HepG2 (cell line): ENCODE data around the gene CAMK4.

Experiments used
- ARNT2 ChIP-seq: sonication (generic); formaldehyde crosslinking; IDR thresholded peaks from 2 replicates; pipeline ENCODE4 v1.8.0; 2022; ENCODE audit warnings: mild to moderate bottlenecking, low read depth, missing genetic modification reagents, moderate library complexity
- HNF1B ChIP-seq: sonication (generic); formaldehyde crosslinking; IDR thresholded peaks from 2 replicates; pipeline ENCODE4 v1.5.1; 2020; ENCODE audit warnings: mild to moderate bottlenecking, moderate library complexity, missing genetic modification reagents
- ISL2 ChIP-seq: sonication (generic); formaldehyde crosslinking; IDR thresholded peaks from 2 replicates; pipeline ENCODE4 v1.5.0; 2020; ENCODE audit warnings: missing genetic modification reagents
- MAX ChIP-seq: IDR thresholded peaks from 2 replicates; pipeline ENCODE4 v1.6.1; 2012; ENCODE audit warnings: inconsistent platforms
- NR1H2 ChIP-seq: sonication (generic); formaldehyde crosslinking; IDR thresholded peaks from 2 replicates; pipeline ENCODE4 v1.8.1; 2022; ENCODE audit warnings: low read depth, missing genetic modification reagents, borderline replicate concordance
- SP2 ChIP-seq: sonication (generic); formaldehyde crosslinking; IDR thresholded peaks from 2 replicates; pipeline ENCODE4 v1.5.1; 2020; ENCODE audit warnings: mild to moderate bottlenecking, missing genetic modification reagents
- YY1 ChIP-seq: IDR thresholded peaks from 2 replicates; pipeline ENCODE4 v1.6.1; 2011; ENCODE audit warnings: low read length, low read depth, moderate library complexity, mild to moderate bottlenecking; ENCODE audit not compliant: insufficient read depth, insufficient replicate concordance
- ZNF510 ChIP-seq: sonication (generic); formaldehyde crosslinking; IDR thresholded peaks from 2 replicates; pipeline ENCODE4 v1.4.0; 2020; ENCODE audit warnings: low read depth, mild to moderate bottlenecking, missing genetic modification reagents
- ZNF776 ChIP-seq: sonication (generic); formaldehyde crosslinking; IDR thresholded peaks from 2 replicates; pipeline ENCODE4 v1.4.0; 2020; ENCODE audit warnings: mild to moderate bottlenecking, missing genetic modification reagents
- TF ChIP-seq, protein P1 (sequence below): sonication (generic); formaldehyde crosslinking; IDR thresholded peaks from 2 replicates; pipeline ENCODE4 v1.4.0; 2020; ENCODE audit warnings: mild to moderate bottlenecking, missing genetic modification reagents, borderline replicate concordance

DNA sequence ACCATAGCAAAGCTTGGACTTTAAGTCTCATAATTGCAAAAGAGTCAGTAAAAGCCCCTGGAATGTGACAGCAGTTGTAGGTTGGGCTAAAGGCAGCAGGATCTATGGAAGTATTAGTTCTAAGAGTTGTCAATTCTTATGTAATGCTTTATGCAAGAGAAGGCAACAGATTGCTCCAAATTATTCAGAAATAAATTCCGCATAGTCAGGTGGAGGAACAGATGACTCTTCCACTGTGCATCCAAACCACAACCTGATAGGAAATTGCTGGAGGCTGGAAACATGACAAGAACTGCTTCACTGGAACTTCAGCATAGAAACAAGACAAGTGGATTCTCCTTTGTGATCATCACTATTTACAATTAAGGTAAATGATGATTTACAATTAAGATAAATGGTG is 187.1 kb downstream of the CAMK4 start:
- TF ChIP-seq ZNF776 (CRISPR knock-in tag): no peak
- no peak for TF ChIP-seq ARNT2
- no peak for TF ChIP-seq YY1
- no peak for TF ChIP-seq MAX
- TF ChIP-seq HNF1B (CRISPR knock-in tag): no peak
- no peak for TF ChIP-seq SP2 (CRISPR knock-in tag)
- TF ChIP-seq NR1H2 (CRISPR knock-in tag): no peak
- TF ChIP-seq ZNF510 (CRISPR knock-in tag): no peak
- TF ChIP-seq, protein P1, sequence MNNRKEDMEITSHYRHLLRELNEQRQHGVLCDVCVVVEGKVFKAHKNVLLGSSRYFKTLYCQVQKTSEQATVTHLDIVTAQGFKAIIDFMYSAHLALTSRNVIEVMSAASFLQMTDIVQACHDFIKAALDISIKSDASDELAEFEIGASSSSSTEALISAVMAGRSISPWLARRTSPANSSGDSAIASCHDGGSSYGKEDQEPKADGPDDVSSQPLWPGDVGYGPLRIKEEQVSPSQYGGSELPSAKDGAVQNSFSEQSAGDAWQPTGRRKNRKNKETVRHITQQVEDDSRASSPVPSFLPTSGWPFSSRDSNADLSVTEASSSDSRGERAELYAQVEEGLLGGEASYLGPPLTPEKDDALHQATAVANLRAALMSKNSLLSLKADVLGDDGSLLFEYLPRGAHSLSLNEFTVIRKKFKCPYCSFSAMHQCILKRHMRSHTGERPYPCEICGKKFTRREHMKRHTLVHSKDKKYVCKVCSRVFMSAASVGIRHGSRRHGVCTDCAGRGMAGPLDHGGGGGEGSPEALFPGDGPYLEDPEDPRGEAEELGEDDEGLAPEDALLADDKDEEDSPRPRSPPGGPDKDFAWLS (CRISPR knock-in tag): no peak
- TF ChIP-seq ISL2 (CRISPR knock-in tag): no peak
